Loucy (cell line): ENCODE measurements around the gene TMEM217.

Experiments
- CTCF ChIP-seq: fragments of 200-600 bp; sonication (generic); conservative IDR thresholded peaks from 2 replicates; pipeline ENCODE4 v1.5.1; 2014; ENCODE audit warnings: mild to moderate bottlenecking, antibody characterized with exemption, low read length
- EZH2phosphoT487 ChIP-seq: fragments of 200-600 bp; IDR thresholded peaks from 2 replicates; pipeline ENCODE4 v1.6.1; 2018; ENCODE audit warnings: antibody characterized with exemption, mild to moderate bottlenecking, moderate library complexity, borderline replicate concordance

DNA sequence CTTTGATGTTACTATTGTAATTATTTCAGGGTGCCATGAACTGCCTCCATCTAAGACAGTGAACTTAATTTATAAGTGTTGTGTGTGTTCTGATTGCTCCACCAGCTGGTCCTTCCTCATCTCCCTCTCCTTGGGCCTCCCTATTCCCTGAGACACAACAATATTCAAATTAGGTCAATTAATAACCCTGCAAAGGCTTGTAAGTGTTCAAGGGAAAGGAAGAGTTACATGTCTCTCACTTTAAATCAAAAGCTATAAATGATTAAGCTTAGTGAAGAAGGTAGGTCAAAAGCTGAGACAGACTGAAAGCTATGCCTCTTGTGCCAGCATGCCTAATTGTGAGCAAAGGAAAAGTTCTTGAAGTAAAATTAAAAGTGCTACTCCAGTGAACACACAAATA lies 35.5 kb upstream of the TMEM217 start:
- TF ChIP-seq CTCF, result no peak
- TF ChIP-seq EZH2phosphoT487, result no peak
